HepG2 (cell line): ENCODE measurements around the gene VPS18. TPM values are rescaled to one million over a fixed set of nuclear protein-coding genes. Genes with fewer than 3 reads are reported as not detected.

Experiments
- ATAC-seq: fragments of 200-7000 bp; cut with Tn5 transposase; 3 replicates; pipeline ENCODE4 v1.9.1; 2020; ENCODE audit warnings: mild to moderate bottlenecking, moderate library complexity
- BruUV-seq: library from RNA; stranded (reverse); fragments of 400-500 nt; replicated peaks from 2 replicates; lab custom pipeline; 2021; lab: Mats Ljungman, UMichigan
- CTCF ChIA-PET: fragments of 300-600 bp; formaldehyde crosslinking; extraction: SDS; loops from one replicate; lab custom pipeline; 2021; ENCODE audit warnings: low total read pairs, inconsistent platforms, low intra/inter-chr PET ratio; lab: Yijun Ruan, JAX
- POLR2A ChIA-PET: fragments of 350-600 bp; sonication (Branson Sonifier 250); formaldehyde crosslinking; loops from one replicate; lab custom pipeline; 2020; ENCODE audit warnings: antibody characterized with exemption, inconsistent platforms; lab: Yijun Ruan, JAX
- DNase-seq: peaks from one replicate; pipeline ENCODE4 v3.0.0-alpha.2; 2015; ENCODE audit warnings: low spot score
- FAIRE-seq: peaks from 3 replicates; lab custom pipeline; 2011; peaks lifted over from hg19 to GRCh38; lab: Jason Lieb, UNC
- H2AFZ ChIP-seq: one replicate; pipeline ENCODE4 v1.6.1; 2011; ENCODE audit warnings: low read length, inconsistent platforms
- H3K27ac ChIP-seq: fragments of 300-600 bp; 3 replicates; pipeline ENCODE4 v1.8.0; 2011; ENCODE audit warnings: mixed run types, mild to moderate bottlenecking, mixed read lengths, low read length, inconsistent platforms; ENCODE audit not compliant: insufficient read depth; ENCODE audit errors: extremely low read length
- H3K27me3 ChIP-seq, 2 experiments: fragments of 200-600 bp in 1 of 2; 2 replicates in 1 of 2; 3 replicates in 1 of 2; pipeline versions ENCODE4 v1.6.0 to v1.8.0; 2011; ENCODE audit warnings: low read length in 2 of 2, mild to moderate bottlenecking in 2 of 2, moderate library complexity in 2 of 2, inconsistent platforms in 1 of 2; ENCODE audit not compliant: insufficient read depth in 2 of 2, control insufficient read depth in 1 of 2
- H3K36me3 ChIP-seq, 2 experiments: fragments of 200-600 bp in 1 of 2; replicated peaks in 1 of 2; 2 replicates in 1 of 2; 3 replicates in 1 of 2; pipeline versions ENCODE4 v1.5.1 to v1.8.0; 2011; ENCODE audit warnings: low read length in 2 of 2, inconsistent platforms in 1 of 2; ENCODE audit not compliant: insufficient read depth in 2 of 2, control insufficient read depth in 1 of 2
- H3K4me1 ChIP-seq: 2 replicates; pipeline ENCODE4 v1.5.1; 2012; ENCODE audit warnings: low read length, inconsistent platforms; ENCODE audit not compliant: insufficient read depth
- H3K4me2 ChIP-seq: 2 replicates; pipeline ENCODE4 v1.6.0; 2011; ENCODE audit warnings: low read depth, low read length, inconsistent platforms
- H3K4me3 ChIP-seq, 3 experiments: fragments of 200-600 bp in 1 of 3; sonication (generic), shearing (Covaris generic) in 1 of 3; replicated peaks in 1 of 3; 2 replicates each; pipeline ENCODE4 v1.5.1; 2011 to 2016; ENCODE audit warnings: low read length in 3 of 3, inconsistent platforms in 2 of 3, low read depth in 2 of 3, mild to moderate bottlenecking in 2 of 3, control low read depth in 1 of 3, mixed read lengths in 1 of 3; ENCODE audit not compliant: insufficient read depth in 1 of 3
- H3K79me2 ChIP-seq: one replicate; pipeline ENCODE4 v1.6.1; 2011; ENCODE audit warnings: low read length, inconsistent platforms; ENCODE audit not compliant: insufficient read depth
- H3K9ac ChIP-seq: 2 replicates; pipeline ENCODE4 v1.6.0; 2011; ENCODE audit warnings: mild to moderate bottlenecking, low read depth, low read length, inconsistent platforms; ENCODE audit not compliant: insufficient read depth
- H3K9me3 ChIP-seq: 2 replicates; pipeline ENCODE4 v1.5.1; 2012; ENCODE audit warnings: mild to moderate bottlenecking, low read length
- H4K20me1 ChIP-seq: 2 replicates; pipeline ENCODE4 v1.6.0; 2011; ENCODE audit warnings: inconsistent platforms, mild to moderate bottlenecking, low read length, moderate library complexity; ENCODE audit not compliant: insufficient read depth
- AFF4 ChIP-seq: sonication (generic); formaldehyde crosslinking; IDR thresholded peaks from 2 replicates; pipeline ENCODE4 v1.4.0; 2020; ENCODE audit warnings: missing genetic modification reagents
- CEBPG ChIP-seq: IDR thresholded peaks from 2 replicates; pipeline ENCODE4 v1.6.1; 2016
- MBNL3 ChIP-seq: fragments of 250-450 bp; sonication (Bioruptor Pico); conservative IDR thresholded peaks from 2 replicates; pipeline ENCODE4 v1.8.0; 2022; ENCODE audit warnings: mild to moderate bottlenecking, inconsistent platforms
- MXD1 ChIP-seq: sonication (generic); formaldehyde crosslinking; IDR thresholded peaks from 2 replicates; pipeline ENCODE4 v1.4.0; 2020; ENCODE audit warnings: mild to moderate bottlenecking, missing genetic modification reagents
- NCOA5 ChIP-seq: sonication (generic); formaldehyde crosslinking; IDR thresholded peaks from 2 replicates; pipeline ENCODE4 v1.4.0; 2020; ENCODE audit warnings: missing genetic modification reagents
- PRPF4 ChIP-seq: fragments of 200-400 bp; formaldehyde crosslinking; IDR thresholded peaks from 2 replicates; pipeline ENCODE4 v1.6.1; 2016; ENCODE audit warnings: low read length, low read depth; ENCODE audit not compliant: poor library complexity, severe bottlenecking
- U2AF1 ChIP-seq: fragments of 200-400 bp; formaldehyde crosslinking; optimal IDR thresholded peaks from 2 replicates; pipeline ENCODE3; 2017; ENCODE audit warnings: mild to moderate bottlenecking, low read depth, low read length
- ZMAT5 ChIP-seq: sonication (generic); formaldehyde crosslinking; IDR thresholded peaks from 2 replicates; pipeline ENCODE4 v1.5.0; 2020; ENCODE audit warnings: mild to moderate bottlenecking, low read depth, missing genetic modification reagents, borderline replicate concordance
- ZNF44 ChIP-seq: sonication (generic); formaldehyde crosslinking; IDR thresholded peaks from 2 replicates; pipeline ENCODE4 v1.5.1; 2020; ENCODE audit warnings: mild to moderate bottlenecking, missing genetic modification reagents
- ZNF484 ChIP-seq: sonication (generic); formaldehyde crosslinking; IDR thresholded peaks from 2 replicates; pipeline ENCODE4 v1.5.1; 2020; ENCODE audit warnings: mild to moderate bottlenecking, low read depth, missing genetic modification reagents, borderline replicate concordance
- ZNF564 ChIP-seq: sonication (generic); formaldehyde crosslinking; IDR thresholded peaks from 2 replicates; pipeline ENCODE4 v1.8.1; 2023; ENCODE audit warnings: mild to moderate bottlenecking, missing genetic modification reagents
- ZNF652 ChIP-seq: IDR thresholded peaks from 2 replicates; pipeline ENCODE4 v1.6.1; 2016; ENCODE audit warnings: low read depth, borderline replicate concordance
- WGBS: methylation state at CpG from one replicate; pipeline ENCODE4 v1.1.6; 2017; ENCODE audit warnings: low lambda C conversion rate; 5-methylcytosine and 5-hydroxymethylcytosine counted together
- in situ Hi-C: cut with HindIII; loops from 2 replicates; pipeline ENCODE4 v1.10.0; 2017; ENCODE audit warnings: low pct_unique_long_range_greater_than_20kb; ENCODE audit not compliant: extremely low pct_ligation_motif_present
- intact Hi-C: fragments of 100-400 bp; cut with micrococcal nuclease; formaldehyde crosslinking; loops from one replicate; pipeline ENCODE4 v1.10.0; 2022; ENCODE audit not compliant: unreplicated experiment
- polyA plus RNA-seq, 8 experiments: library from polyadenylated mRNA; depleted of rRNA in 3 of 8; stranded (reverse) in 7 of 8; unstranded in 1 of 8; fragments of >200 nt; fragmentation: Illumina TruSeq in 4 of 8; extraction: Trizol in 4 of 8; gene quantifications; 2 replicates each; pipeline versions ENCODE4 v1.2.1 to v1.2.3, GENCODE V29; 2011 to 2016; ENCODE audit warnings: low read depth in 4 of 8, missing spikeins in 1 of 8, mixed read lengths in 1 of 8; ENCODE audit not compliant: insufficient read depth in 1 of 8
- total RNA-seq, 5 experiments: library from RNA; depleted of rRNA; stranded (reverse); fragments of >200 nt; fragmentation: Illumina TruSeq; extraction: Trizol; gene quantifications; 2 replicates each; pipeline ENCODE4 v1.2.3, GENCODE V29; 2016; ENCODE audit warnings: low read depth in 1 of 5

The VPS18 gene
- total and polyA plus RNA-seq, 2 of the 13 experiments (the other 11 are each of a cell fraction or from before 2014, with no cell fraction given), result 5.8 to 17.0 TPM

- Histone ChIP-seq H3K4me2 (peak overlapping the region; percentile 82), H4K20me1 (no peaks in the 10 kb centered on the region), H3K4me3 (peak overlapping the region; percentile 53 to 75 (median 62); a peak in 4 of 6 replicates), H3K79me2 (no peaks in the 10 kb centered on the region), H3K27me3 (peaks cover 0 to 27% of the 10 kb centered on the region in 2 experiments; a peak in 2 of 5 replicates), H3K9ac (no peak overlapping the region), H3K27ac (no peak overlapping the region), H3K36me3 (no peaks in the 10 kb centered on the region), H3K4me1 (peaks cover 25% of the 10 kb centered on the region), H3K9me3 (no peaks in the 10 kb centered on the region), H2AFZ (no peak overlapping the region)
- in situ Hi-C loops (no loop called here), intact Hi-C loops (no loop called here)
- no peak for TF ChIP-seq AFF4 (CRISPR knock-in tag)
- TF ChIP-seq NCOA5 (CRISPR knock-in tag), result no peak
- no peak for TF ChIP-seq ZMAT5 (CRISPR knock-in tag)
- TF ChIP-seq CEBPG, result no peak
- no peak for TF ChIP-seq ZNF652
- TF ChIP-seq MXD1 (CRISPR knock-in tag), result 0 out of 2 replicates have a peak, but pooled peaks have one; percentile 6
- TF ChIP-seq U2AF1, result no peak
- TF ChIP-seq ZNF564 (CRISPR knock-in tag), result 0 out of 2 replicates have a peak, but pooled peaks have one; percentile 47
- TF ChIP-seq ZNF484 (CRISPR knock-in tag), result no peak
- TF ChIP-seq ZNF44 (CRISPR knock-in tag), result no peak
- no peak for TF ChIP-seq PRPF4
- no peak for TF ChIP-seq MBNL3
- CTCF ChIA-PET, result interaction anchor here (1.1 kb wide), 1 partner anchor 14 kb away, joined by 3 read pairs; no protein-coding TSS in a partner anchor
- 52% methylated on average over 15 of the region's 33 CpGs for WGBS
- ATAC-seq, result no peak
- no peak for FAIRE-seq
- POLR2A ChIA-PET, result interaction anchor here (0.6 to 1.5 kb wide), 5 partner anchors 14 to 68 kb away, joined by 3 to 5 read pairs (median 4); partner anchors contain the start of genes DNAJC17 and ZFYVE19
- no TSS peak for BruUV-seq
- DNase-seq, result no peak
Measured at GRCh38 chr15:40872791-40873693, 21.2 kb upstream of the VPS18 start.
